ENCODE results near the gene CIZ1. TPM values are rescaled to one million over a fixed set of nuclear protein-coding genes. Genes with fewer than 3 reads are reported as not detected.
A peak's percentile ranks its signal among the peaks of the same experiment; 100 is the strongest.

CIZ1 gene
- total and polyA plus RNA-seq, 9 of the 15 experiments (the other 6 are each of a cell fraction or from before 2014, with no cell fraction given) = 6.6 to 329 (median 87.8) TPM

GRCh38 chr9:128155736-128156500, 35.5 kb downstream of the CIZ1 start (continued):
- TF ChIP-seq E2F6 (IDR thresholded peaks at IDR 0.05; ENCODE audit: borderline replicate concordance in 1 of 2, extremely low read depth in 1 of 2, insufficient read depth in 1 of 2, insufficient read length in 1 of 2, low read depth in 1 of 2, low read length in 1 of 2, poor library complexity in 1 of 2, severe bottlenecking in 1 of 2) = peak in 1 of 2 experiments; percentile 27

GRCh38 chr9:128153947-128154695, 37.3 kb downstream of the CIZ1 start:
- Histone ChIP-seq H4K20me1 (replicated peaks; ENCODE audit: control insufficient read depth, insufficient read depth, low read length) (no peaks in the 10 kb centered on the region), H3K4me3 (no peak overlapping the region), H3K79me2 (ENCODE audit: control insufficient read depth, insufficient read depth, low read length) (no peaks in the 10 kb centered on the region; the same call in 2 of the 3 replicates), H3K9me3 (replicated peaks; ENCODE audit: control insufficient read depth, insufficient read depth, low read depth, low read length) (no peaks in the 10 kb centered on the region), H3K9ac (ENCODE audit: insufficient read depth in 1 of 2, low read depth in 2 of 2, low read length in 2 of 2) (peak overlapping the region in 1 of 2 experiments; percentile 57; a peak in 2 of 4 replicates), H3K27me3 (ENCODE audit: control insufficient read depth in 2 of 2, insufficient read depth in 2 of 2, low read length in 2 of 2) (no peaks in the 10 kb centered on the region), H3K9me1 (ENCODE audit: control insufficient read depth, insufficient read depth, low read length) (peaks cover 8% of the 10 kb centered on the region), H2AFZ (ENCODE audit: low read depth, low read length) (0 out of 2 replicates have a peak overlapping the region, but pooled peaks have one; percentile 9), H3K4me1 (replicated peaks in 1 of 2; ENCODE audit: control insufficient read depth in 2 of 2, insufficient read depth in 2 of 2, low read length in 2 of 2) (peaks cover 14 to 55% of the 10 kb centered on the region in 2 experiments), H3K4me2 (ENCODE audit: insufficient read depth, low read length) (no peak overlapping the region), H3K27ac (ENCODE audit: extremely low read depth, low read depth, low read length) (no peak overlapping the region), H3K36me3 (ENCODE audit: control insufficient read depth, insufficient read depth, low read length) (no peaks in the 10 kb centered on the region)
- BruUV-seq (replicated peaks) = no TSS peak
- no peak for FAIRE-seq
- WGBS (ENCODE audit: insufficient coverage, low coverage, missing lambda C conversion rate) = 57% methylated on average over 13 of the region's 13 CpGs
- no peak for ATAC-seq
- ChIA-PET POLR2A (interaction anchor here (1.1 kb wide), 1 partner anchor 21 kb away, joined by 3 read pairs; no protein-coding TSS in a partner anchor), CTCF (ENCODE audit: low intra/inter-chr PET ratio) (no interaction called here)
- intact Hi-C loops (cut with micrococcal nuclease) = no loop called here
- in situ Hi-C loops (cut with MboI) = no loop called here
- peak in 3 of 4 experiments; percentile 26 for DNase-seq (ENCODE audit: extremely low read depth in 1 of 4, low spot score in 3 of 4)
- no peak for TF ChIP-seq CBFA2T3 (IDR thresholded peaks at IDR 0.05)
- no peak for TF ChIP-seq POU5F1 (IDR thresholded peaks at IDR 0.05; ENCODE audit: borderline replicate concordance, low read depth, low read length, partially characterized antibody)
- TF ChIP-seq KLF1 (tag; IDR thresholded peaks at IDR 0.05) = no peak
- TF ChIP-seq TAF15 (IDR thresholded peaks at IDR 0.05; ENCODE audit: low read depth, low read length) = 0 out of 2 replicates have a peak, but pooled peaks have one; percentile 7
- TF ChIP-seq ZKSCAN3 (CRISPR knock-in tag; IDR thresholded peaks at IDR 0.05) = no peak
- no peak for TF ChIP-seq SNAPC5 (CRISPR knock-in tag; IDR thresholded peaks at IDR 0.05)
- no peak for TF ChIP-seq RBM25 (IDR thresholded peaks at IDR 0.05; ENCODE audit: low read depth, low read length, severe bottlenecking)
- TF ChIP-seq RBBP5 (IDR thresholded peaks at IDR 0.05; ENCODE audit: borderline replicate concordance, insufficient read depth, low read length, poor library complexity, severe bottlenecking) = no peak
- no peak for TF ChIP-seq CTCFL (IDR thresholded peaks at IDR 0.05; ENCODE audit: borderline replicate concordance, insufficient read depth, low read depth, low read length, poor library complexity, severe bottlenecking)
- TF ChIP-seq FOXO4 (CRISPR knock-in tag; IDR thresholded peaks at IDR 0.05) = 0 out of 2 replicates have a peak, but pooled peaks have one; percentile 28
- TF ChIP-seq SAFB2 (IDR thresholded peaks at IDR 0.05; ENCODE audit: borderline replicate concordance, low read depth, low read length, severe bottlenecking) = no peak

Data from K562 (cell line).